OCI-LY1 (cell line): ENCODE measurements around the gene SPO11.

Experiments
- EZH2 ChIP-seq: fragments of 200-600 bp; sonication (generic), shearing (Covaris generic); IDR thresholded peaks from 2 replicates; pipeline ENCODE4 v1.8.0; 2017; ENCODE audit warnings: borderline replicate concordance, mixed run types, mild to moderate bottlenecking, antibody characterized with exemption, low read length, moderate library complexity, mixed read lengths
- TF ChIP-seq, protein P1 (sequence below): fragments of 200-600 bp; sonication (generic), shearing (Covaris generic); IDR thresholded peaks from 2 replicates; pipeline ENCODE4 v1.5.1; 2017; ENCODE audit warnings: mild to moderate bottlenecking, antibody characterized with exemption, low read length, moderate library complexity, mixed read lengths

DNA sequence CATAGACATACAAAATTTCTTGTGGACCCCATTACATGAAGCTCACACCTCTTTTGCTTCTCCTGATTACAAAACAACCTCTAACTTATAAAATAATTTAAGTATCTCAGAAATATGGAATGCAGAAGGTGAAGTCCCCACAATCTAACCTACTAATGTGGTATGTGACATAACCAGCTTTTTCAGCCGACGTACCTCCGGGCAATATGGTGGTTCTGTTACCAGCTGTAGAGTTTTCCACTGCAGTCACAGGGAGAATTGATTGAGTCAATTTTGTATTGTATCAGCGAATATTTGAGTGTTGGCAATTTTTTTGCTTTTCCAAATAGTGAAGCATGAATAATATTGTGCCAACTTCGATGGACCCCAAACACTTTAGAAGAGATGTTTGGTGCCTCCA lies 15.7 kb upstream of the SPO11 start:
- TF ChIP-seq, protein P1, sequence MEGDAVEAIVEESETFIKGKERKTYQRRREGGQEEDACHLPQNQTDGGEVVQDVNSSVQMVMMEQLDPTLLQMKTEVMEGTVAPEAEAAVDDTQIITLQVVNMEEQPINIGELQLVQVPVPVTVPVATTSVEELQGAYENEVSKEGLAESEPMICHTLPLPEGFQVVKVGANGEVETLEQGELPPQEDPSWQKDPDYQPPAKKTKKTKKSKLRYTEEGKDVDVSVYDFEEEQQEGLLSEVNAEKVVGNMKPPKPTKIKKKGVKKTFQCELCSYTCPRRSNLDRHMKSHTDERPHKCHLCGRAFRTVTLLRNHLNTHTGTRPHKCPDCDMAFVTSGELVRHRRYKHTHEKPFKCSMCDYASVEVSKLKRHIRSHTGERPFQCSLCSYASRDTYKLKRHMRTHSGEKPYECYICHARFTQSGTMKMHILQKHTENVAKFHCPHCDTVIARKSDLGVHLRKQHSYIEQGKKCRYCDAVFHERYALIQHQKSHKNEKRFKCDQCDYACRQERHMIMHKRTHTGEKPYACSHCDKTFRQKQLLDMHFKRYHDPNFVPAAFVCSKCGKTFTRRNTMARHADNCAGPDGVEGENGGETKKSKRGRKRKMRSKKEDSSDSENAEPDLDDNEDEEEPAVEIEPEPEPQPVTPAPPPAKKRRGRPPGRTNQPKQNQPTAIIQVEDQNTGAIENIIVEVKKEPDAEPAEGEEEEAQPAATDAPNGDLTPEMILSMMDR = no peak
- no peak for TF ChIP-seq EZH2
